ENCODE measurements around the gene PARD3. TPM values are rescaled to one million over a fixed set of nuclear protein-coding genes. Genes with fewer than 3 reads are reported as not detected.
"Not testable (repeated sequence)": the region's sequence is repeated elsewhere in the genome, so short reads cannot be mapped to it uniquely, and the experiment has no call there.

PARD3 gene
- total RNA-seq, 1 experiment from 2014 or later = 51.8 TPM

DNA sequence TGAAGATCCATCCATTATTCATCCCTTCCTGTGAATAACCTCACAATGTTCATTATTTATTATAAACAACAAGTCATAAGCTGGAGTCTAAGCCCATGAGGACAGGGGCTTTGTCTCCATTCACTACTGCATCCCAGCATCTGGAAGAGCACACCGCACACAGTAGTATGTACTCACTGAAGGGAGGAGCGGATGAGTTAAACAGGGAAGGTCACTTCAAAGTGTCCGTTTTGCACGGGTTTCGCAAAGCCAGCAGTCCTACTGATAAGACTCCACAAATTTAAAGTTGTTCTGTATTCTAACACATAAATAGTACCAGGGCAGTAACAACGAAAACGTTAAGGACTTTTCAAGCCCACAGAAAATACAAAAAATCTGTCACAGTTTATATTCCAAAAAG is 167.9 kb downstream of the PARD3 start:
- no peak for TF ChIP-seq GRHL2 (CRISPR knock-in tag; IDR thresholded peaks at IDR 0.05; ENCODE audit: insufficient replicate concordance, severe bottlenecking)
- TF ChIP-seq, protein P1, sequence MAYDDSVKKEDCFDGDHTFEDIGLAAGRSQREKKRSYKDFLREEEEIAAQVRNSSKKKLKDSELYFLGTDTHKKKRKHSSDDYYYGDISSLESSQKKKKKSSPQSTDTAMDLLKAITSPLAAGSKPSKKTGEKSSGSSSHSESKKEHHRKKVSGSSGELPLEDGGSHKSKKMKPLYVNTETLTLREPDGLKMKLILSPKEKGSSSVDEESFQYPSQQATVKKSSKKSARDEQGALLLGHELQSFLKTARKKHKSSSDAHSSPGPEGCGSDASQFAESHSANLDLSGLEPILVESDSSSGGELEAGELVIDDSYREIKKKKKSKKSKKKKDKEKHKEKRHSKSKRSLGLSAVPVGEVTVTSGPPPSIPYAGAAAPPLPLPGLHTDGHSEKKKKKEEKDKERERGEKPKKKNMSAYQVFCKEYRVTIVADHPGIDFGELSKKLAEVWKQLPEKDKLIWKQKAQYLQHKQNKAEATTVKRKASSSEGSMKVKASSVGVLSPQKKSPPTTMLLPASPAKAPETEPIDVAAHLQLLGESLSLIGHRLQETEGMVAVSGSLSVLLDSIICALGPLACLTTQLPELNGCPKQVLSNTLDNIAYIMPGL (CRISPR knock-in tag; IDR thresholded peaks at IDR 0.05) = no peak
- TF ChIP-seq PRRX2 (CRISPR knock-in tag; IDR thresholded peaks at IDR 0.05) = no peak
- Mint-ChIP-seq H3K4me3 (no peak overlapping the region), H3K4me1 (peaks cover 51% of the 10 kb centered on the region), H3K27me3 (ENCODE audit: low read depth) (no peaks in the 10 kb centered on the region), H3K36me3 (no peaks in the 10 kb centered on the region), H3K9me3 (no peaks in the 10 kb centered on the region), H3K27ac (no peak overlapping the region)
- ChIA-PET CTCF (interaction anchor here (0.6 to 2.4 kb wide), 2 partner anchors 26 to 86 kb away, joined by 3 to 5 read pairs; no protein-coding TSS in a partner anchor), POLR2A (no interaction called here)
- DNase-seq (ENCODE audit: low spot score) = no peak
- no peak for ATAC-seq

DNA sequence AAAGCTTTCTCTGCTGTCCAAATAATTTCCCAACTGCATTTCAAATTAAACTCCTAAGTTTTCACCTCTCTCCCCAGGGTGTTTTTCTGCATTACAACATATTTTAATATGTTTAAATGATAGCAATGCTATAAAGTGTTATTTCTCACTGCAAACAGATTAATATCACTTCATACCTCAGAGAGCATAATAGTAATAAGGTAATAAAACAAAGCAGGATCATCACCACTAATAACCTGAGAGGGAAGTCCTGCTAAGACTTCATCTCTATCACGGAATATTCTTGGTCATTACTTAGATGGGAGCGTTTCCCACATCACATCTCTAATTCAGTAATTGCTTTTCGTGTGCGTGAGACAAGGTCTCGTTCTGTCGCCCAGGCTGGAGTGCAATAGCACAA is 168.8 kb downstream of the PARD3 start:
- TF ChIP-seq ZNF396 (CRISPR knock-in tag; IDR thresholded peaks at IDR 0.05; ENCODE audit: borderline replicate concordance) = no peak
- no peak for TF ChIP-seq FOXK1 (CRISPR knock-in tag; IDR thresholded peaks at IDR 0.05)
- TF ChIP-seq, protein P2, sequence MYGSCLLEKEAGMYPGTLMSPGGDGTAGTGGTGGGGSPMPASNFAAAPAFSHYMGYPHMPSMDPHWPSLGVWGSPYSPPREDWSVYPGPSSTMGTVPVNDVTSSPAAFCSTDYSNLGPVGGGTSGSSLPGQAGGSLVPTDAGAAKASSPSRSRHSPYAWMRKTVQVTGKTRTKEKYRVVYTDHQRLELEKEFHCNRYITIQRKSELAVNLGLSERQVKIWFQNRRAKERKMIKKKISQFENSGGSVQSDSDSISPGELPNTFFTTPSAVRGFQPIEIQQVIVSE (CRISPR knock-in tag; IDR thresholded peaks at IDR 0.05; ENCODE audit: borderline replicate concordance) = no peak
- no peak for TF ChIP-seq CREB1 (CRISPR knock-in tag; IDR thresholded peaks at IDR 0.05)
- no peak for TF ChIP-seq IRF2 (CRISPR knock-in tag; IDR thresholded peaks at IDR 0.05; ENCODE audit: borderline replicate concordance, low read depth)
- no peak for TF ChIP-seq EMX1 (CRISPR knock-in tag; IDR thresholded peaks at IDR 0.05)
- TF ChIP-seq, protein P3, sequence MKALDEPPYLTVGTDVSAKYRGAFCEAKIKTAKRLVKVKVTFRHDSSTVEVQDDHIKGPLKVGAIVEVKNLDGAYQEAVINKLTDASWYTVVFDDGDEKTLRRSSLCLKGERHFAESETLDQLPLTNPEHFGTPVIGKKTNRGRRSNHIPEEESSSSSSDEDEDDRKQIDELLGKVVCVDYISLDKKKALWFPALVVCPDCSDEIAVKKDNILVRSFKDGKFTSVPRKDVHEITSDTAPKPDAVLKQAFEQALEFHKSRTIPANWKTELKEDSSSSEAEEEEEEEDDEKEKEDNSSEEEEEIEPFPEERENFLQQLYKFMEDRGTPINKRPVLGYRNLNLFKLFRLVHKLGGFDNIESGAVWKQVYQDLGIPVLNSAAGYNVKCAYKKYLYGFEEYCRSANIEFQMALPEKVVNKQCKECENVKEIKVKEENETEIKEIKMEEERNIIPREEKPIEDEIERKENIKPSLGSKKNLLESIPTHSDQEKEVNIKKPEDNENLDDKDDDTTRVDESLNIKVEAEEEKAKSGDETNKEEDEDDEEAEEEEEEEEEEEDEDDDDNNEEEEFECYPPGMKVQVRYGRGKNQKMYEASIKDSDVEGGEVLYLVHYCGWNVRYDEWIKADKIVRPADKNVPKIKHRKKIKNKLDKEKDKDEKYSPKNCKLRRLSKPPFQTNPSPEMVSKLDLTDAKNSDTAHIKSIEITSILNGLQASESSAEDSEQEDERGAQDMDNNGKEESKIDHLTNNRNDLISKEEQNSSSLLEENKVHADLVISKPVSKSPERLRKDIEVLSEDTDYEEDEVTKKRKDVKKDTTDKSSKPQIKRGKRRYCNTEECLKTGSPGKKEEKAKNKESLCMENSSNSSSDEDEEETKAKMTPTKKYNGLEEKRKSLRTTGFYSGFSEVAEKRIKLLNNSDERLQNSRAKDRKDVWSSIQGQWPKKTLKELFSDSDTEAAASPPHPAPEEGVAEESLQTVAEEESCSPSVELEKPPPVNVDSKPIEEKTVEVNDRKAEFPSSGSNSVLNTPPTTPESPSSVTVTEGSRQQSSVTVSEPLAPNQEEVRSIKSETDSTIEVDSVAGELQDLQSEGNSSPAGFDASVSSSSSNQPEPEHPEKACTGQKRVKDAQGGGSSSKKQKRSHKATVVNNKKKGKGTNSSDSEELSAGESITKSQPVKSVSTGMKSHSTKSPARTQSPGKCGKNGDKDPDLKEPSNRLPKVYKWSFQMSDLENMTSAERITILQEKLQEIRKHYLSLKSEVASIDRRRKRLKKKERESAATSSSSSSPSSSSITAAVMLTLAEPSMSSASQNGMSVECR (CRISPR knock-in tag; IDR thresholded peaks at IDR 0.05; ENCODE audit: borderline replicate concordance) = no peak
- no peak for TF ChIP-seq ZBTB21 (CRISPR knock-in tag; IDR thresholded peaks at IDR 0.05; ENCODE audit: borderline replicate concordance)
- TF ChIP-seq NFE2L1 (CRISPR knock-in tag; IDR thresholded peaks at IDR 0.05) = no peak
- TF ChIP-seq ATF3 (CRISPR knock-in tag; conservative IDR thresholded peaks at IDR 0.05) = no peak
- no peak for TF ChIP-seq HMGA2 (CRISPR knock-in tag; IDR thresholded peaks at IDR 0.05)
- no peak for TF ChIP-seq ESRRA (CRISPR knock-in tag; IDR thresholded peaks at IDR 0.05; ENCODE audit: borderline replicate concordance)
- no peak for TF ChIP-seq PRRX2 (CRISPR knock-in tag; IDR thresholded peaks at IDR 0.05)
- no peak for TF ChIP-seq CBFB (CRISPR knock-in tag; IDR thresholded peaks at IDR 0.05; ENCODE audit: low read depth)
- H3K27ac Mint-ChIP-seq = 0 out of 2 replicates have a peak overlapping the region, but pooled peaks have one; percentile 47
- H3K36me3 Mint-ChIP-seq = no peaks in the 10 kb centered on the region
- POLR2A ChIA-PET = no interaction called here
- CTCF ChIA-PET = interaction anchor here (1.4 to 2.4 kb wide), 2 partner anchors 9 to 87 kb away, joined by 5 to 6 read pairs; no protein-coding TSS in a partner anchor
- no peak for ATAC-seq
- DNase-seq (ENCODE audit: low spot score) = no peak
- no peaks in the 10 kb centered on the region for H3K9me3 Mint-ChIP-seq
- peaks cover 48% of the 10 kb centered on the region for H3K4me1 Mint-ChIP-seq
- H3K4me3 Mint-ChIP-seq = no peak overlapping the region
- H3K27me3 Mint-ChIP-seq (ENCODE audit: low read depth) = no peaks in the 10 kb centered on the region

- H3K27ac Mint-ChIP-seq; H3K27me3 Mint-ChIP-seq (ENCODE audit: low read depth); H3K4me3 Mint-ChIP-seq; H3K36me3 Mint-ChIP-seq; H3K9me3 Mint-ChIP-seq; POLR2A ChIA-PET; ATAC-seq; DNase-seq (ENCODE audit: low spot score); CTCF ChIA-PET: not testable (repeated sequence)
- TF ChIP-seq HMGA2 (CRISPR knock-in tag; IDR thresholded peaks at IDR 0.05) (peak; percentile 87), ZNF121 (CRISPR knock-in tag; IDR thresholded peaks at IDR 0.05) (peak; percentile 71; the same call in 1 of the 2 replicates)
- peaks cover 36% of the 10 kb centered on the region for H3K4me1 Mint-ChIP-seq
Observed at GRCh38 chr10:34644815-34645214, 170.3 kb downstream of the PARD3 start.
